ENCODE results near the gene VMAC. TPM values are rescaled to one million over a fixed set of nuclear protein-coding genes. Genes with fewer than 3 reads are reported as not detected.

The VMAC gene
- total and polyA plus RNA-seq, 2 donors (not counting 1 experiment from before 2014, with no cell fraction given), result 27.1 to 27.2 TPM

GRCh38 chr19:5914358-5914774 is 9.7 kb downstream of the VMAC start:
- H3K4me3 Mint-ChIP-seq, result no peak overlapping the region

More at GRCh38 chr19:5914358-5914774, 9.7 kb downstream of the VMAC start:
- Histone ChIP-seq H3K36me3 (replicated peaks in 1 of 2; ENCODE audit: control extremely low read depth in 1 of 2, control insufficient read depth in 1 of 2, extremely low read depth in 1 of 2, insufficient read depth in 2 of 2, low read length in 1 of 2) (peaks cover 0 to 48% of the 10 kb centered on the region in 2 experiments), H2AFZ (ENCODE audit: insufficient read depth, low read depth, low read length, poor library complexity, severe bottlenecking) (no peak overlapping the region), H3K4me2 (replicated peaks; ENCODE audit: low read depth, low read length, poor library complexity, severe bottlenecking) (no peak overlapping the region), H3K79me2 (ENCODE audit: control insufficient read depth, insufficient read depth, low read length) (no peaks in the 10 kb centered on the region), H3K9me3 (ENCODE audit: control extremely low read depth in 1 of 3, control insufficient read depth in 2 of 3, insufficient read depth in 1 of 3, low read length in 2 of 3) (peaks cover 0 to 3% (median 0%) of the 10 kb centered on the region in 3 donors), H3K27ac (ENCODE audit: low read length in 2 of 2) (no peak overlapping the region), H3K4me3 (ENCODE audit: control extremely low read depth in 1 of 5, extremely low read depth in 1 of 5, insufficient read depth in 1 of 5, low read depth in 2 of 5, low read length in 4 of 5) (no peak overlapping the region), H3K9ac (ENCODE audit: low read length) (no peak overlapping the region), H3K27me3 (replicated peaks in 1 of 4; ENCODE audit: control extremely low read depth in 1 of 4, control insufficient read depth in 3 of 4, insufficient read depth in 4 of 4, low read length in 3 of 4) (no peaks in the 10 kb centered on the region), H4K20me1 (ENCODE audit: control insufficient read depth, insufficient read depth, low read length, poor library complexity, severe bottlenecking) (peaks cover 6% of the 10 kb centered on the region), H3K4me1 (ENCODE audit: control insufficient read depth in 2 of 2, insufficient read depth in 2 of 2, low read length in 2 of 2) (no peaks in the 10 kb centered on the region)
- CTCF ChIA-PET, result no interaction called here
- no peaks in the 10 kb centered on the region for H3K4me1 Mint-ChIP-seq
- POLR2A ChIA-PET, result interaction anchor here (0.6 kb wide), 1 partner anchor 1031 kb away, joined by 4 read pairs; no protein-coding TSS in a partner anchor
- H3K27ac Mint-ChIP-seq, result no peak overlapping the region
- intact Hi-C loops (cut with micrococcal nuclease), result no loop called here
- WGBS (ENCODE audit: insufficient coverage), result 94% methylated on average over 22 of the region's 22 CpGs
- no peaks in the 10 kb centered on the region for H3K27me3 Mint-ChIP-seq
- TF ChIP-seq EZH2 (IDR thresholded peaks at IDR 0.05; ENCODE audit: borderline replicate concordance, insufficient read depth, low read depth, low read length, poor library complexity, severe bottlenecking) (no peak), CTCF (IDR thresholded peaks at IDR 0.05) (no peak)
- no peaks in the 10 kb centered on the region for H3K9me3 Mint-ChIP-seq (ENCODE audit: insufficient read depth)
- ATAC-seq (ENCODE audit: low read depth), result no peak
- DNase-seq, result no peak

Data from B cell (primary cell).